H1 (cell line): ENCODE results near the gene HLF. TPM values are rescaled to one million over a fixed set of nuclear protein-coding genes. Genes with fewer than 3 reads are reported as not detected.

ENCODE experiments used
- CTCF ChIA-PET: fragments of 300-600 bp; sonication (Branson Sonifier 250); formaldehyde crosslinking; loops from one replicate; lab custom pipeline; 2021; ENCODE audit not compliant: partially characterized antibody; lab: Charles Lee
- POLR2A ChIA-PET: fragments of 300-600 bp; sonication (Branson Sonifier 250); formaldehyde crosslinking; loops from one replicate; lab custom pipeline; 2021; ENCODE audit warnings: inconsistent platforms; ENCODE audit not compliant: partially characterized antibody; lab: Charles Lee
- DNase-seq, 2 experiments: peaks; one replicate each; pipeline versions ENCODE4 v3.0.0 to v3.0.0-alpha.2; 2010 to 2022; ENCODE audit warnings: low spot score in 2 of 2, low read depth in 1 of 2, mixed read lengths in 1 of 2
- FAIRE-seq: peaks from 2 replicates; lab custom pipeline; 2011; peaks lifted over from hg19 to GRCh38; lab: Jason Lieb, UNC
- H2AFZ ChIP-seq: 2 replicates; pipeline ENCODE4 v1.8.1; 2012; ENCODE audit warnings: low read length, inconsistent platforms
- H2AK5ac ChIP-seq: 2 replicates; pipeline ENCODE4 v1.6.1; 2013; ENCODE audit warnings: low read depth, low read length
- H2BK120ac ChIP-seq: replicated peaks from 2 replicates; pipeline ENCODE3; 2013; ENCODE audit warnings: low read depth, low read length, inconsistent platforms
- H2BK12ac ChIP-seq: 2 replicates; pipeline ENCODE4 v1.6.1; 2013; ENCODE audit warnings: low read depth, low read length
- H2BK15ac ChIP-seq: 2 replicates; pipeline ENCODE4 v1.6.1; 2013; ENCODE audit warnings: low read length
- H2BK20ac ChIP-seq: 2 replicates; pipeline ENCODE4 v1.6.1; 2013; ENCODE audit warnings: low read length
- H2BK5ac ChIP-seq: 2 replicates; pipeline ENCODE4 v1.6.1; 2013; ENCODE audit warnings: low read depth, low read length
- H3K14ac ChIP-seq: 2 replicates; pipeline ENCODE4 v1.6.1; 2013; ENCODE audit warnings: inconsistent platforms; ENCODE audit not compliant: insufficient read length
- H3K18ac ChIP-seq: 2 replicates; pipeline ENCODE4 v1.6.1; 2013; ENCODE audit warnings: low read length; ENCODE audit errors: extremely low read depth
- H3K23ac ChIP-seq: 2 replicates; pipeline ENCODE4 v1.6.1; 2013; ENCODE audit warnings: inconsistent platforms; ENCODE audit not compliant: insufficient read length
- H3K23me2 ChIP-seq: 2 replicates; pipeline ENCODE4 v1.6.1; 2013; ENCODE audit warnings: low read depth, low read length
- H3K27ac ChIP-seq: 2 replicates; pipeline ENCODE4 v1.6.1; 2011; ENCODE audit warnings: low read depth, low read length, inconsistent platforms
- H3K27me3 ChIP-seq, 4 experiments: replicated peaks in 1 of 4; 1 replicate in 1 of 4; 2 replicates in 3 of 4; pipeline versions ENCODE4 v1.6.1 to v1.8.1; 2011 to 2013; ENCODE audit warnings: low read length in 3 of 4, mild to moderate bottlenecking in 3 of 4, inconsistent platforms in 2 of 4, mixed read lengths in 2 of 4, moderate library complexity in 1 of 4; ENCODE audit not compliant: control insufficient read depth in 3 of 4, insufficient read depth in 3 of 4; ENCODE audit errors: extremely low read depth in 1 of 4
- H3K36me3 ChIP-seq, 4 experiments: 2 replicates each; pipeline versions ENCODE4 v1.6.1 to v1.8.1; 2011 to 2013; ENCODE audit warnings: mild to moderate bottlenecking in 4 of 4, low read length in 3 of 4, moderate library complexity in 2 of 4, control low read depth in 1 of 4, inconsistent platforms in 1 of 4; ENCODE audit not compliant: insufficient read depth in 4 of 4, control insufficient read depth in 2 of 4
- H3K4ac ChIP-seq: replicated peaks from 2 replicates; pipeline ENCODE3; 2013; ENCODE audit warnings: low read length, low read depth, mixed read lengths, inconsistent platforms; ENCODE audit not compliant: insufficient read length
- H3K4me1 ChIP-seq, 4 experiments: replicated peaks in 1 of 4; 1 replicate in 1 of 4; 2 replicates in 3 of 4; pipeline versions ENCODE4 v1.6.1 to v1.8.1; 2011 to 2013; ENCODE audit warnings: low read length in 3 of 4, inconsistent platforms in 2 of 4, mixed read lengths in 1 of 4; ENCODE audit not compliant: insufficient read depth in 4 of 4, control insufficient read depth in 3 of 4
- H3K4me2 ChIP-seq, 2 experiments: 2 replicates each; pipeline versions ENCODE4 v1.6.1 to v1.8.1; 2011 to 2013; ENCODE audit warnings: low read depth in 2 of 2, low read length in 2 of 2, control low read depth in 1 of 2, inconsistent platforms in 1 of 2, mild to moderate bottlenecking in 1 of 2; ENCODE audit not compliant: insufficient read depth in 1 of 2
- H3K4me3 ChIP-seq, 4 experiments: fragments of 200-600, 300-600 bp in 1 of 4; sonication (generic), shearing (Covaris generic), sonication (Bioruptor Twin) in 1 of 4; 2 replicates each; pipeline versions ENCODE4 v1.5.1 to v1.8.1; 2011 to 2016; ENCODE audit warnings: low read length in 4 of 4, low read depth in 3 of 4, control low read depth in 2 of 4, inconsistent platforms in 2 of 4, mild to moderate bottlenecking in 2 of 4, mixed read lengths in 1 of 4, moderate library complexity in 1 of 4; ENCODE audit not compliant: insufficient read depth in 2 of 4; ENCODE audit errors: extremely low read depth in 1 of 4
- H3K56ac ChIP-seq: replicated peaks from 2 replicates; pipeline ENCODE3; 2013; ENCODE audit warnings: low read depth, mild to moderate bottlenecking, mixed read lengths, low read length, inconsistent platforms; ENCODE audit not compliant: insufficient read length
- H3K79me1 ChIP-seq: 2 replicates; pipeline ENCODE4 v1.6.1; 2013; ENCODE audit warnings: low read depth, low read length, control low read depth
- H3K79me2 ChIP-seq, 2 experiments: 2 replicates each; pipeline versions ENCODE4 v1.6.1 to v1.8.1; 2012 to 2013; ENCODE audit warnings: low read length in 2 of 2, mild to moderate bottlenecking in 2 of 2, inconsistent platforms in 1 of 2; ENCODE audit not compliant: insufficient read depth in 2 of 2, control insufficient read depth in 1 of 2
- H3K9ac ChIP-seq, 4 experiments: replicated peaks in 1 of 4; 1 replicate in 1 of 4; 2 replicates in 3 of 4; pipeline versions ENCODE4 v1.6.1 to v1.8.1; 2011 to 2013; ENCODE audit warnings: low read depth in 3 of 4, low read length in 3 of 4, control low read depth in 2 of 4, mild to moderate bottlenecking in 2 of 4, moderate library complexity in 2 of 4, inconsistent platforms in 1 of 4; ENCODE audit errors: extremely low read depth in 1 of 4
- H3K9me3 ChIP-seq, 2 experiments: 2 replicates each; pipeline versions ENCODE4 v1.6.1 to v1.8.1; 2012 to 2013; ENCODE audit warnings: mild to moderate bottlenecking in 2 of 2, moderate library complexity in 2 of 2, control low read depth in 1 of 2, inconsistent platforms in 1 of 2, low read depth in 1 of 2, low read length in 1 of 2, mixed read lengths in 1 of 2; ENCODE audit not compliant: insufficient read depth in 2 of 2
- H4K20me1 ChIP-seq, 2 experiments: replicated peaks in 1 of 2; 2 replicates each; pipeline versions ENCODE3 to v1.8.1; 2011 to 2013; ENCODE audit warnings: inconsistent platforms in 2 of 2, low read length in 2 of 2, mild to moderate bottlenecking in 1 of 2; ENCODE audit not compliant: insufficient read depth in 2 of 2, control insufficient read depth in 1 of 2
- H4K5ac ChIP-seq: 2 replicates; pipeline ENCODE4 v1.6.1; 2013; ENCODE audit warnings: low read length, low read depth, mixed read lengths, inconsistent platforms; ENCODE audit not compliant: insufficient read length
- H4K8ac ChIP-seq: 2 replicates; pipeline ENCODE4 v1.8.0; 2013; ENCODE audit warnings: mild to moderate bottlenecking, moderate library complexity, low read length, inconsistent platforms; ENCODE audit not compliant: insufficient read depth; ENCODE audit errors: extremely low read depth
- H4K91ac ChIP-seq: replicated peaks from 2 replicates; pipeline ENCODE3; 2013; ENCODE audit warnings: low read length, mixed read lengths, inconsistent platforms; ENCODE audit not compliant: insufficient read length
- CBX8 ChIP-seq: fragments of 300-800, 300-1000 bp; sonication (generic); IDR thresholded peaks from 2 replicates; pipeline ENCODE4 v1.7.1; 2016; ENCODE audit warnings: low read depth, low read length, borderline replicate concordance
- CTCF ChIP-seq, 3 experiments: IDR thresholded peaks; 1 replicate in 2 of 3; 2 replicates in 1 of 3; pipeline versions ENCODE4 v1.5.1 to v1.6.1; 2011; ENCODE audit warnings: low read length in 3 of 3, mild to moderate bottlenecking in 3 of 3, inconsistent platforms in 2 of 3, low read depth in 1 of 3, moderate library complexity in 1 of 3; ENCODE audit not compliant: insufficient read depth in 1 of 3; ENCODE audit errors: control extremely low read depth in 1 of 3
- E2F6 ChIP-seq: IDR thresholded peaks from 2 replicates; pipeline ENCODE4 v1.6.1; 2012; ENCODE audit warnings: inconsistent platforms
- SIX5 ChIP-seq: IDR thresholded peaks from 2 replicates; pipeline ENCODE4 v1.6.1; 2011; ENCODE audit warnings: mild to moderate bottlenecking, low read depth, low read length
- WGBS, 2 experiments: shearing (Covaris generic) in 1 of 2; methylation state at CpG; one replicate each; pipeline versions ENCODE4 v1.1.6 to v1.1.7; 2013 to 2015; ENCODE audit warnings: low lambda C conversion rate in 2 of 2, mixed read lengths in 2 of 2, inconsistent platforms in 1 of 2, low coverage in 1 of 2, missing lambda C conversion rate in 1 of 2; ENCODE audit not compliant: insufficient replicate concordance in 2 of 2, insufficient coverage in 1 of 2, insufficient read length in 1 of 2; ENCODE audit errors: extremely low coverage in 1 of 2, missing lambda C conversion rate in 1 of 2; 5-methylcytosine and 5-hydroxymethylcytosine counted together
- polyA plus RNA-seq, 7 experiments: library from polyadenylated mRNA; depleted of rRNA in 3 of 7; stranded (reverse) in 5 of 7; unstranded in 2 of 7; fragments of >200 nt in 5 of 7; fragments of 200-250 nt in 2 of 7; gene quantifications; 1 replicate in 5 of 7; 2 replicates in 1 of 7; 4 replicates in 1 of 7; pipeline versions ENCODE4 v1.2.1 to v1.2.3, GENCODE V29; 2011 to 2013; ENCODE audit warnings: missing spikeins in 2 of 7, mixed read lengths in 2 of 7
- total RNA-seq: library from RNA; stranded (reverse); fragmentation: NEBNext Ultra II Directional; extraction: Animal tissue kit (Norgen Biotek cat#: 25700); gene quantifications from 2 replicates; pipeline ENCODE4 v1.2.1, GENCODE V29; 2021

The HLF gene
- total and polyA plus RNA-seq, 2 of the 8 experiments (the other 6 are each of a cell fraction or from before 2014, with no cell fraction given): 0.39 to 0.60 TPM

- 85% methylated on average over 2 of the region's 2 CpGs; no CpG with 5 or more reads in 1 of the 2 experiments for WGBS, 2 experiments
- Histone ChIP-seq H3K4me1 (no peaks in the 10 kb centered on the region), H3K4me3 (no peak overlapping the region), H3K56ac (no peak overlapping the region), H4K5ac (no peak overlapping the region), H3K79me1 (no peaks in the 10 kb centered on the region), H3K23me2 (no peaks in the 10 kb centered on the region), H4K8ac (no peak overlapping the region), H3K9me3 (no peaks in the 10 kb centered on the region), H3K14ac (no peak overlapping the region), H3K4me2 (no peak overlapping the region), H4K20me1 (no peaks in the 10 kb centered on the region), H3K4ac (no peak overlapping the region), H2BK20ac (no peak overlapping the region), H3K27ac (no peak overlapping the region), H3K23ac (no peak overlapping the region), H3K27me3 (no peaks in the 10 kb centered on the region), H2BK12ac (no peak overlapping the region), H2AK5ac (no peak overlapping the region), H2BK120ac (no peak overlapping the region), H4K91ac (no peak overlapping the region), H3K18ac (no peak overlapping the region), H2AFZ (0 out of 2 replicates have a peak overlapping the region, but pooled peaks have one; percentile 53), H2BK5ac (no peak overlapping the region), H2BK15ac (no peak overlapping the region), H3K79me2 (no peaks in the 10 kb centered on the region), H3K36me3 (no peaks in the 10 kb centered on the region), H3K9ac (no peak overlapping the region)
- ChIA-PET POLR2A (no interaction called here), CTCF (no interaction called here)
- TF ChIP-seq CTCF (IDR thresholded peaks at IDR 0.05; ENCODE audit: control extremely low read depth in 1 of 3, insufficient read depth in 1 of 3, low read depth in 1 of 3, low read length in 3 of 3) (no peak), E2F6 (no peak), CBX8 (no peak), SIX5 (no peak)
- FAIRE-seq: no peak
- DNase-seq: no peak
Measured at GRCh38 chr17:55224746-55225145, 40.0 kb upstream of the HLF start.
